ENCODE results near the gene C6orf62. TPM values are rescaled to one million over a fixed set of nuclear protein-coding genes. Genes with fewer than 3 reads are reported as not detected.

C6orf62 gene
- polyA plus RNA-seq, 1 of the 3 experiments (the other 2 are of a cell fraction): 36.0 TPM

GRCh38 chr6:24692415-24692814 is 26.5 kb downstream of the C6orf62 start (continued):
- TF ChIP-seq USF1 (IDR thresholded peaks at IDR 0.05; ENCODE audit: borderline replicate concordance, low read depth): no peak
- no peak for TF ChIP-seq RFX5 (IDR thresholded peaks at IDR 0.05; ENCODE audit: low read length)
- TF ChIP-seq CHD2 (IDR thresholded peaks at IDR 0.05; ENCODE audit: low read length, partially characterized antibody): no peak
- TF ChIP-seq MXI1 (IDR thresholded peaks at IDR 0.05; ENCODE audit: low read depth, low read length): no peak
- TF ChIP-seq GABPA (IDR thresholded peaks at IDR 0.05; ENCODE audit: low read depth): no peak
- no peak for TF ChIP-seq SMC3 (IDR thresholded peaks at IDR 0.05; ENCODE audit: low read depth, low read length)
- no peak for TF ChIP-seq FOSL2 (IDR thresholded peaks at IDR 0.05; ENCODE audit: borderline replicate concordance, low read depth)
- TF ChIP-seq PBX3 (IDR thresholded peaks at IDR 0.05): no peak
- TF ChIP-seq FOXM1 (IDR thresholded peaks at IDR 0.05; ENCODE audit: low read depth): no peak
- no peak for TF ChIP-seq NRF1 (IDR thresholded peaks at IDR 0.05; ENCODE audit: low read depth, low read length)
- no peak for TF ChIP-seq NFIC (IDR thresholded peaks at IDR 0.05; ENCODE audit: borderline replicate concordance)

- CTCF ChIA-PET: interaction anchor here (0.6 to 5.2 kb wide), 5 partner anchors 25 to 260 kb away, joined by 3 to 28 read pairs (median 7); partner anchors contain the start of genes ACOT13 and TDP2
- Histone ChIP-seq H4K20me1 (ENCODE audit: insufficient read depth) (no peaks in the 10 kb centered on the region), H3K4me1 (ENCODE audit: control insufficient read depth in 1 of 2, insufficient read depth in 2 of 2, low read depth in 1 of 2, low read length in 1 of 2) (no peaks in the 10 kb centered on the region), H3K9ac (no peak overlapping the region), H3K79me2 (ENCODE audit: insufficient read depth) (no peaks in the 10 kb centered on the region), H3K9me2 (no peaks in the 10 kb centered on the region), H3K36me3 (replicated peaks in 1 of 2; ENCODE audit: control insufficient read depth in 1 of 2, insufficient read depth in 2 of 2, low read length in 1 of 2) (no peaks in the 10 kb centered on the region), H2AFZ (ENCODE audit: low read depth) (no peak overlapping the region), H3K27me3 (ENCODE audit: insufficient read depth) (no peaks in the 10 kb centered on the region), H3K4me3 (ENCODE audit: low read depth in 2 of 2, low read length in 1 of 2) (no peak overlapping the region), H3K27ac (ENCODE audit: low read depth in 2 of 2, low read length in 1 of 2) (no peak overlapping the region), H3K4me2 (no peak overlapping the region), H3K9me3 (no peaks in the 10 kb centered on the region), H3F3A (replicated peaks; ENCODE audit: insufficient read depth) (no peaks in the 10 kb centered on the region)
- 81% methylated on average over 4 of the region's 4 CpGs for WGBS (ENCODE audit: low lambda C conversion rate)
- no peak for DNase-seq
- POLR2A ChIA-PET: no interaction called here
- TF ChIP-seq EZH2phosphoT487 (IDR thresholded peaks at IDR 0.05; ENCODE audit: borderline replicate concordance, low read depth) (no peak), GATA2 (CRISPR knock-in tag; IDR thresholded peaks at IDR 0.05) (no peak), RFX5 (IDR thresholded peaks at IDR 0.05; ENCODE audit: low read length) (no peak), ZBTB33 (IDR thresholded peaks at IDR 0.05; ENCODE audit: borderline replicate concordance, low read depth) (no peak), RCOR1 (IDR thresholded peaks at IDR 0.05; ENCODE audit: low read length) (no peak), POLR2AphosphoS5 (IDR thresholded peaks at IDR 0.05; ENCODE audit: low read depth, low read length) (no peak), TAF1 (IDR thresholded peaks at IDR 0.05; ENCODE audit: borderline replicate concordance, low read depth, low read length) (no peak), MEF2A (IDR thresholded peaks at IDR 0.05; ENCODE audit: borderline replicate concordance, low read depth) (no peak), USF2 (IDR thresholded peaks at IDR 0.05; ENCODE audit: borderline replicate concordance, low read depth, low read length) (no peak), CHD2 (IDR thresholded peaks at IDR 0.05; ENCODE audit: low read length, partially characterized antibody) (no peak), FOSL2 (IDR thresholded peaks at IDR 0.05; ENCODE audit: borderline replicate concordance, low read depth) (no peak), REST (IDR thresholded peaks at IDR 0.05; ENCODE audit: low read depth, low read length) (no peak), EP300 (IDR thresholded peaks at IDR 0.05; ENCODE audit: borderline replicate concordance in 1 of 2, low read depth in 1 of 2, low read length in 1 of 2) (no peak), MAX (IDR thresholded peaks at IDR 0.05; ENCODE audit: low read depth) (no peak), FOXM1 (IDR thresholded peaks at IDR 0.05; ENCODE audit: low read depth) (no peak), JUND (IDR thresholded peaks at IDR 0.05) (no peak), YY1 (IDR thresholded peaks at IDR 0.05; ENCODE audit: low read depth) (no peak)
Observed at GRCh38 chr6:24692003-24692402, 27.0 kb downstream of the C6orf62 start.
